GM20000 (cell line): ENCODE results near the gene ADD2.
"Not testable (repeated sequence)": the region's sequence is repeated elsewhere in the genome, so short reads cannot be mapped to it uniquely, and the experiment has no call there.

Experiments
- DNase-seq: peaks from one replicate; pipeline ENCODE4 v3.0.0; 2012; ENCODE audit warnings: low spot score
- CTCF ChIP-seq: IDR thresholded peaks from 2 replicates; pipeline ENCODE4 v1.5.1; 2012; ENCODE audit warnings: mild to moderate bottlenecking, control low read depth; ENCODE audit errors: extremely low read depth, missing control alignments

The ADD2 gene

GRCh38 chr2:70806620-70807019 is 38.6 kb upstream of the ADD2 start:
- TF ChIP-seq CTCF: no peak
- DNase-seq: no peak

GRCh38 chr2:70806013-70806412 is 38.0 kb upstream of the ADD2 start:
- DNase-seq: no peak
- TF ChIP-seq CTCF: no peak

GRCh38 chr2:70801607-70802263 is 33.7 kb upstream of the ADD2 start:
- TF ChIP-seq CTCF: no peak
- DNase-seq: no peak

- DNase-seq: no peak
- TF ChIP-seq CTCF: no peak
Measured at GRCh38 chr2:70799706-70800105, 31.7 kb upstream of the ADD2 start.

- not testable (repeated sequence) for DNase-seq
Measured at GRCh38 chr2:70797996-70798395, 30.0 kb upstream of the ADD2 start.

GRCh38 chr2:70797506-70797905 is 29.5 kb upstream of the ADD2 start:
- TF ChIP-seq CTCF: no peak
- no peak for DNase-seq

GRCh38 chr2:70796262-70796661 is 28.3 kb upstream of the ADD2 start:
- no peak for TF ChIP-seq CTCF
- DNase-seq: no peak
